Lower lobe of right lung (tissue), 2 donors: Measurements from ENCODE around the gene ALX3. TPM values are rescaled to one million over a fixed set of nuclear protein-coding genes. Genes with fewer than 3 reads are reported as not detected.
"Not testable (repeated sequence)": the region's sequence is repeated elsewhere in the genome, so short reads cannot be mapped to it uniquely, and the experiment has no call there.

ENCODE experiments used
- ATAC-seq, 2 donors: fragments of 200-7000 bp; cut with Tn5 transposase; one replicate each; pipeline ENCODE4 v1.9.1; 2020 to 2022; ENCODE audit warnings: mild to moderate bottlenecking in 2 of 2, moderate library complexity in 2 of 2
- DNase-seq: peaks from one replicate; pipeline ENCODE4 v3.0.0-alpha.2; 2020
- H3K27ac ChIP-seq: fragments of 200-600 bp; one replicate; pipeline ENCODE4 v1.8.0; 2022
- H3K27me3 ChIP-seq: fragments of 200-600 bp; one replicate; pipeline ENCODE4 v1.8.0; 2022; ENCODE audit warnings: low read depth
- H3K36me3 ChIP-seq: fragments of 200-600 bp; one replicate; pipeline ENCODE4 v1.8.0; 2022; ENCODE audit warnings: mild to moderate bottlenecking
- H3K4me1 ChIP-seq: fragments of 200-600 bp; one replicate; pipeline ENCODE4 v1.8.0; 2022
- H3K4me3 ChIP-seq: fragments of 200-600 bp; one replicate; pipeline ENCODE4 v1.8.0; 2022; ENCODE audit warnings: mild to moderate bottlenecking
- H3K9me3 ChIP-seq: fragments of 200-600 bp; one replicate; pipeline ENCODE4 v1.8.0; 2022
- intact Hi-C: fragments of 100-400 bp; cut with DNase I; formaldehyde crosslinking; loops from one replicate; pipeline ENCODE4 v1.11.0; 2022
- total RNA-seq: library from RNA; stranded (reverse); fragmentation: NEBNext Ultra II Directional; extraction: Animal tissue kit (Norgen Biotek cat#: 25700); gene quantifications from one replicate; pipeline ENCODE4 v1.2.1, GENCODE V29; 2021
- TF ChIP-seq, protein P1 (sequence below): fragments of 200-600 bp; IDR thresholded peaks from one replicate; pipeline ENCODE4 v1.8.0; 2022; ENCODE audit warnings: antibody characterized with exemption, mild to moderate bottlenecking
- donor health status: DM: no; HTN: yes; CAD: no; lungs with severe emphysema.

ALX3 gene
- total RNA-seq, 1 donor from 2014 or later, result not detected

DNA sequence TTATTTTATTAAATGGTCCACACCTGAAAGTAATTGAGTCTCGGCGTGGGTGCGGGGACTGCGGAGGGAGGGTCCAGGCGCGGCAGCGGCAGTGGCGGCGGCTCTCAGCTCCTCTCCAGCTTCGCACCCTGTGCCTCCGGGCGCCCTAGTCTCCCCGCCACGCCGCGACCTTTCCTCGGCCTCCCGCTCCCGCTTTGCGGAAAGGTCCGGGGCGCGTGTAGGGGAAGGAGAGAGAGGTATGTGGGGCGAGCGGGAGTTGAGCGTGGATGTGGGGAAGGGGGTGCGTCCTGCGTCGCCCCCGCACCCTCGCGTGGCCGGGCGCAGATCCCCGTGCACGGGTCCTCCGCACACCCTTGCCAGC, 13.4 kb upstream of the ALX3 start:
- intact Hi-C loops, result no loop called here
- peak; percentile 47 to 61 for ATAC-seq

DNA sequence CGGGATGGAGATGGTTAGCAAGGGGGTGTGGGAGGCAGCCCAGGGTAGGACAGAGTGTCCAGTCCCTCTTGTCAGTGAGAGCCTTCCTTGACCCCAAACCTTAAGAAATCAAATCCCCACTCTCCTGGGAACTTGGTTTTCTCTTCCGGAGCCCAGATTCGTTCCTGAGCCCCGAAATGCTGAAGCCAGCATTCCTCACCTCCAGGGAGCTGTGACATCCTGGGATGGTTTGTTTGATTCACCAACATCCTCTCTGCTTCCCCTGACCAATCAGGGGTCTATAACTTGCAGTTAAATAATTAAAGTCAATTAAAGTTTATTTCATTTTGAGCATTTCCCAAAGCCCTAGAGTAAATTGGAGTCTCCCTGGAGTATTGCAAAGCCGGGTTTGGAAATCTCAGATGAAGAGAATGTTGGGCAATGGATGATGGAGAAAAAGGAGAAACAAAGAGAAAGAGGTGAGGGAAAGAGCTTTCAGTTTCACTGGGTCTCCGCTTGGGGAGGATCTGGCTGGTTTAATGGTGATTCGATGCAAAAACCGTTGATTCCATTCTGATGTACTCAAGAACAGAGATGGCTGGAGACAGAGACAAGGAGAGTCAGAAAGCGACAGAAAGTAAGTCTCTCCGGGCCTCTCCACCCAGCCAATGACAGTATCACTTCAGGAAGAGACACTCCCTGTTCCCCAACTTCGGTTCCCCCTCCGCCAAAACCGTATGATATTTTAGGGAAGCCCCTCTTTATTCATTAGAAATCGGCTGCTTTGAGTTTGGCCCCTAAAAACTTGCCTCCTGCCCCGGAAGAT, 12.8 kb upstream of the ALX3 start:
- Histone ChIP-seq H3K27me3 (peaks cover 21% of the 10 kb centered on the region), H3K4me1 (peaks cover 21% of the 10 kb centered on the region), H3K9me3 (no peaks in the 10 kb centered on the region), H3K36me3 (no peaks in the 10 kb centered on the region), H3K4me3 (peak overlapping the region; percentile 75), H3K27ac (peak overlapping the region; percentile 79)
- ATAC-seq (peak in 1 of 2 donors; percentile 11), DNase-seq (no peak)
- TF ChIP-seq, protein P1, sequence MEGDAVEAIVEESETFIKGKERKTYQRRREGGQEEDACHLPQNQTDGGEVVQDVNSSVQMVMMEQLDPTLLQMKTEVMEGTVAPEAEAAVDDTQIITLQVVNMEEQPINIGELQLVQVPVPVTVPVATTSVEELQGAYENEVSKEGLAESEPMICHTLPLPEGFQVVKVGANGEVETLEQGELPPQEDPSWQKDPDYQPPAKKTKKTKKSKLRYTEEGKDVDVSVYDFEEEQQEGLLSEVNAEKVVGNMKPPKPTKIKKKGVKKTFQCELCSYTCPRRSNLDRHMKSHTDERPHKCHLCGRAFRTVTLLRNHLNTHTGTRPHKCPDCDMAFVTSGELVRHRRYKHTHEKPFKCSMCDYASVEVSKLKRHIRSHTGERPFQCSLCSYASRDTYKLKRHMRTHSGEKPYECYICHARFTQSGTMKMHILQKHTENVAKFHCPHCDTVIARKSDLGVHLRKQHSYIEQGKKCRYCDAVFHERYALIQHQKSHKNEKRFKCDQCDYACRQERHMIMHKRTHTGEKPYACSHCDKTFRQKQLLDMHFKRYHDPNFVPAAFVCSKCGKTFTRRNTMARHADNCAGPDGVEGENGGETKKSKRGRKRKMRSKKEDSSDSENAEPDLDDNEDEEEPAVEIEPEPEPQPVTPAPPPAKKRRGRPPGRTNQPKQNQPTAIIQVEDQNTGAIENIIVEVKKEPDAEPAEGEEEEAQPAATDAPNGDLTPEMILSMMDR, result no peak
- intact Hi-C loops, result no loop called here

More for the DNA sequence above, 13.4 kb upstream of the ALX3 start:
- Histone ChIP-seq H3K9me3 (no peaks in the 10 kb centered on the region), H3K4me3 (peak overlapping the region; percentile 75), H3K4me1 (peaks cover 21% of the 10 kb centered on the region), H3K27me3 (peaks cover 21% of the 10 kb centered on the region), H3K36me3 (no peaks in the 10 kb centered on the region), H3K27ac (peak overlapping the region; percentile 79)
- TF ChIP-seq, protein P1, result no peak
- no peak for DNase-seq

DNA sequence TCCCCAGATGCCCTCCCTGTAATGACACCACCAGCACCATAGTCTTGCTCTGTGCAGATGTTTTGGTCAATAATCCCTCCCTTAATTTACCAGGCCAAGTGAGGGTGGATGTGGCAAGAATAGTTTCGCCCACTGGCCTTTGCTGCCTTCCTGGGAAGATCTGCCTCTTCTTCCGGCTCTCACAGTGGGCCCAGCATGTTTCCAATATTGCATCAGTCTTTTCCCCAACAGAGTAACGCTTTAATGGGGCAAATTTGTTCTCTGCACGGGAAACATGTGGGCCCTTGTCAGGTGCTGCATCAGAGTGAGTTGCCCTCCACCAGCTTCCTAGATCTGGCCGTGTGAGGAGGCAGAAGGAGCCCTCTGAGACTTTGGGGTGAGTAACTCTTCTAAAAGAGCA, 12.0 kb upstream of the ALX3 start:
- Histone ChIP-seq H3K36me3 (no peaks in the 10 kb centered on the region), H3K4me3 (no peak overlapping the region), H3K27ac (no peak overlapping the region), H3K9me3 (no peaks in the 10 kb centered on the region), H3K4me1 (peaks cover 21% of the 10 kb centered on the region), H3K27me3 (peaks cover 21% of the 10 kb centered on the region)
- ATAC-seq (no peak), DNase-seq (no peak)
- TF ChIP-seq, protein P1, result no peak
- intact Hi-C loops, result no loop called here

DNA sequence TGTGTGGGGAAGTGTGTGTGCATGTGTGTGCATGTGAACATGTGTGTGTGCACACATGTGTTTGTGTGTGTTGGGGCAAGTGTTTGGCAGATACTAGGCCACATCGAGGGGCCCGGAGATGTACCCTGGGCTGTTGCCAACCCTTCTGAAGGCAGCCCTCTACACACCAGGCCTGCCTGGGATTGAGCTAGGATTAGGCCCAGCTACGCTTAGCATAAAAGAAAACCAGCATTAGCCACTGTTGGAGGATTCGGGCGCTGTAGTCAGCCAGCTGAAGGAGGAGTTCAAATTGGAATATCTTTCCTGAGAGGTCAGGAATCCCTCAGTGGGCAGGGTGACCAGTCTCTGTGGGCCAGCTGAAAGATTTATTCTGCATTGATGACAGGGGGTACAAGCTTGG, 10.6 kb upstream of the ALX3 start:
- no peak for DNase-seq
- no peak for ATAC-seq
- Histone ChIP-seq H3K4me3 (no peak overlapping the region), H3K36me3 (no peaks in the 10 kb centered on the region), H3K4me1 (peaks cover 21% of the 10 kb centered on the region), H3K27ac (no peak overlapping the region), H3K9me3 (no peaks in the 10 kb centered on the region), H3K27me3 (peaks cover 27% of the 10 kb centered on the region)
- intact Hi-C loops, result no loop called here
- TF ChIP-seq, protein P1, result no peak

DNA sequence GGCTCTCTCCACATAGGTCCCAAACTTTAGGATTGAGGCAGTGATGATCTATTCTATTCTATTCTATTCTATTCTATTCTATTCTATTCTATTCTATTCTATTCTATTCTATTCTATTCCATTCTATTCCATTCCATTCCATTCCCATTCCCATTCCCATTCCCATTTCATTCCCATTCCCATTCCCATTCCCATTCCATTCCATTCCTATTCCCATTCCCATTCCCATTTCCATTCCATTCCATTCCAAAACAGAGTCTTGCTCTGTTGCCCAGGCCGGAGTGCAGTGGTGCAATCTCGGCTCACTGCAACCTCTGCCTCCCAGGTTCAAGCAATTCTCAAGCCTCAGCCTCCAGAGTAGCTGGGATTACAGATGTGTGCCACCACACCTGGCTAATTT, 9.5 kb upstream of the ALX3 start:
- intact Hi-C loops, result not testable (repeated sequence)

DNA sequence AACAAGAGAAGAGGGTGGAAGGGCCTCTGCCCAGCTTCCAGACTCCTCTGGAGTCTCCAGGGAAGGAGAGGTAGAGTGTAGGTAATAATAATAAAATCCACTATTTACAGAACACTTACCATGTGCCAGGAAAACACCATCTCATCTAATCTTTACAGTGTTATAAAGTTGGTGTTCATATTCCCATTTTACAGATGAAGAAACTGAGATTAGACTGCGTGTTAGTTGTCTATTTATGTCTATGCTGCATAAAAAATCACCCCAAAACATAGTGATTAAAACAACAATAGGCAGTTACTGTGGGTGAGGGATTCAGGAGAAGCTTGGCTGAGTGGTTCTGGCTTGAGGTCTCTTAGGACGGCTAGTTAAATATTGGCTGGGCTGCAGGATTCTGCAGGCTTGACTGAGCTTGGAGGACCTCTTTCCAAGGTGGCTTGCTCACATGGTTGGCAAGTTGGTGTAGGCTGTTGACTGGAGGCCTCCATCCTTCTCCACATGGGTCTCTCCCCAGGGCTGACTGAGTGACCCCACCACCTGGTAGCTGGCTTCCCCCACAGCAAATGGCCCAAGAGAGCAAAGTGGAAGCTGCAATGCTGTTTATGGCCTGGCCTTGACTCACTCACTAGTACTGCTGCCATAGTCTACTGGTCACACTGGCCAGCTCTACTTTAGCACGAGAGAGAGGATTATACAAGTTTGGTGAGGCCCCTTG, 6.5 kb upstream of the ALX3 start:
- intact Hi-C loops, result no loop called here
- DNase-seq (no peak), ATAC-seq (no peak)
- H3K27ac ChIP-seq, result no peak overlapping the region
- TF ChIP-seq, protein P1, result no peak
- H3K27me3 ChIP-seq, result peaks cover 35% of the 10 kb centered on the region
- no peaks in the 10 kb centered on the region for H3K36me3 ChIP-seq
- no peak overlapping the region for H3K4me3 ChIP-seq
- H3K4me1 ChIP-seq, result no peaks in the 10 kb centered on the region
- no peaks in the 10 kb centered on the region for H3K9me3 ChIP-seq

More for the DNA sequence above, 9.5 kb upstream of the ALX3 start:
- Histone ChIP-seq H3K4me1 (peaks cover 19% of the 10 kb centered on the region), H3K27me3 (peaks cover 24% of the 10 kb centered on the region)
- not testable (repeated sequence) for H3K36me3 ChIP-seq, ATAC-seq, DNase-seq, H3K4me3 ChIP-seq, H3K27ac ChIP-seq, H3K9me3 ChIP-seq
